HG03442 (cell line): ENCODE measurements around the gene PLD2.
"Not testable (repeated sequence)": the region's sequence is repeated elsewhere in the genome, so short reads cannot be mapped to it uniquely, and the experiment has no call there.

Experiments used
- ATAC-seq: cut with Tn5 transposase; IDR thresholded peaks from one replicate; pipeline ENCODE4 v1.9.1; 2021; ENCODE audit warnings: mild to moderate bottlenecking, moderate library complexity; ENCODE audit not compliant: unreplicated experiment

Gene PLD2

GRCh38 chr17:4832829-4833177 is 25.9 kb downstream of the PLD2 start:
- ATAC-seq, result not testable (repeated sequence)

- peak; percentile 70 for ATAC-seq
Observed at GRCh38 chr17:4833178-4833940, 26.4 kb downstream of the PLD2 start, which contains the start of gene MINK1. TSS of gene MINK1 (plus strand) at chr17:4833340. CDS start at chr17:4833584, 244 bp downstream.

GRCh38 chr17:4833941-4834680 is 27.2 kb downstream of the PLD2 start:
- ATAC-seq, result no peak

- ATAC-seq, result no peak
Observed at GRCh38 chr17:4834681-4835020, 27.7 kb downstream of the PLD2 start.

- ATAC-seq, result no peak
Observed at GRCh38 chr17:4836221-4836620, 29.3 kb downstream of the PLD2 start.

GRCh38 chr17:4837471-4838308 is 30.7 kb downstream of the PLD2 start:
- no peak for ATAC-seq

GRCh38 chr17:4838309-4838785 is 31.4 kb downstream of the PLD2 start:
- no peak for ATAC-seq

- ATAC-seq, result no peak
Observed at GRCh38 chr17:4839221-4839620, 32.3 kb downstream of the PLD2 start.

GRCh38 chr17:4839965-4840892 is 33.3 kb downstream of the PLD2 start:
- ATAC-seq, result no peak

- no peak for ATAC-seq
Observed at GRCh38 chr17:4840893-4841242, 33.9 kb downstream of the PLD2 start.

- ATAC-seq, result no peak
Observed at GRCh38 chr17:4842376-4842775, 35.4 kb downstream of the PLD2 start.

- ATAC-seq, result no peak
Observed at GRCh38 chr17:4843321-4844000, 36.5 kb downstream of the PLD2 start.

GRCh38 chr17:4845118-4845517 is 38.2 kb downstream of the PLD2 start:
- ATAC-seq, result no peak

- no peak for ATAC-seq
Observed at GRCh38 chr17:4846635-4847390, 39.9 kb downstream of the PLD2 start.

GRCh38 chr17:4849011-4849536 is 42.1 kb downstream of the PLD2 start:
- ATAC-seq, result no peak

GRCh38 chr17:4850246-4850645 is 43.3 kb downstream of the PLD2 start:
- ATAC-seq, result no peak

- ATAC-seq, result no peak
Observed at GRCh38 chr17:4851084-4851483, 44.1 kb downstream of the PLD2 start.

GRCh38 chr17:4852567-4853207 is 45.7 kb downstream of the PLD2 start:
- no peak for ATAC-seq
